SK-N-SH treated with all-trans-retinoic acid at 6 μM for 48 hours (cell line): ENCODE data around the gene NFYC.

ENCODE experiments used
- ARNTL ChIP-seq: fragments of 450-650 bp; formaldehyde crosslinking; IDR thresholded peaks from 2 replicates; pipeline ENCODE4 v1.5.0; 2020; ENCODE audit warnings: low read depth, mild to moderate bottlenecking, moderate library complexity, borderline replicate concordance
- OSR1 ChIP-seq: fragments of 250-450 bp; sonication (Bioruptor Pico); IDR thresholded peaks from 2 replicates; pipeline ENCODE4 v1.8.0; 2022; ENCODE audit warnings: moderate library complexity, mild to moderate bottlenecking, inconsistent platforms
- PPARA ChIP-seq: fragments of 250-450 bp; sonication (Bioruptor Pico); IDR thresholded peaks from 2 replicates; pipeline ENCODE4 v1.5.0; 2020; ENCODE audit warnings: mild to moderate bottlenecking, borderline replicate concordance
- RARB ChIP-seq: fragments of 250-450 bp; sonication (Bioruptor Pico); IDR thresholded peaks from 2 replicates; pipeline ENCODE4 v1.8.0; 2021; ENCODE audit warnings: mild to moderate bottlenecking, moderate library complexity
- TCF4 ChIP-seq: fragments of 250-450 bp; sonication (Bioruptor Pico); IDR thresholded peaks from 2 replicates; pipeline ENCODE4 v1.8.0; 2021; ENCODE audit warnings: mild to moderate bottlenecking, moderate library complexity, borderline replicate concordance
- ZFP3 ChIP-seq: fragments of 250-450 bp; sonication (Bioruptor Pico); IDR thresholded peaks from 2 replicates; pipeline ENCODE4 v1.5.0; 2020; ENCODE audit warnings: mild to moderate bottlenecking, moderate library complexity
- ZFP30 ChIP-seq: fragments of 450-650 bp; formaldehyde crosslinking; IDR thresholded peaks from 2 replicates; pipeline ENCODE4 v1.5.0; 2022; ENCODE audit warnings: mild to moderate bottlenecking, moderate library complexity
- TF ChIP-seq, protein P1 (sequence below): fragments of 250-450 bp; sonication (Bioruptor Pico); IDR thresholded peaks from 2 replicates; pipeline ENCODE4 v1.5.1; 2021; ENCODE audit warnings: mild to moderate bottlenecking, moderate library complexity
- TF ChIP-seq, protein P2 (sequence below): fragments of 250-450 bp; sonication (Bioruptor Pico); IDR thresholded peaks from 2 replicates; pipeline ENCODE4 v1.5.1; 2020; ENCODE audit warnings: low read depth, mild to moderate bottlenecking, moderate library complexity

DNA sequence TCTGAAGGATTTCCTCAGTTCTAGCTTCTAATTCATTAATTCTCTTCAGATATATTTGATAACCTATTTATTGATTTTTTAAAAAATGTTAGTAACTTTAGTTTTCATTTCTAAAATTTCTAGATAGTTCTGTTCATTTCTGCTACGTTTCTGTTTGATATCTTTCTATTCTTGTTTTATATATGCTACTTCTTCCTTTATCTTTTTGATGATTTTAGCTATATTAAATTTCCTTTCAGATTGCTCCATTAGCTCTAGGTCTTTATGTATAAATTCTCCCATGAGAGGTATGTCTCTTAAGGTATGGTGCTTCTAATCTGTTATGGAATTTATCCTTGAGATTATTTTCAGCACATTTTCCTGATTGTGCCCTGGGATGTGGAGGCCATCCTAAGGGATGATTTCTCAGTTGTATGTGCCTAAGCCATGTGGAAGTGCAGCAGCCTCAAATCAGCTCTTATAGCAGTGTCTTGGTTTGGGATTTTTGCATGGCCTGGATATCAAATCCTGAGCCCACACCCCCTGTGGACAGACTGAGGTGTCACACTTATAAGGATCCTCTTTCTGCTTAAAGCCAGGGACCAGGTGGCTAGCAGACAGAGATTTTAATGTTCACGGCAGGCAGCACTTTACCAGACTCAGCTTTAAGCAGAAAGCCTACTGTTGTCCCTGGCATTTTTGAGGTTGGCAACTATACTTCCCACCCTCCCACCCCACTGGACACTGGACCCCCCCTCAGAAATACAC, 85.9 kb downstream of the NFYC start:
- no peak for TF ChIP-seq PPARA (CRISPR knock-in tag)
- TF ChIP-seq ZFP30 (CRISPR knock-in tag): no peak
- TF ChIP-seq, protein P1, sequence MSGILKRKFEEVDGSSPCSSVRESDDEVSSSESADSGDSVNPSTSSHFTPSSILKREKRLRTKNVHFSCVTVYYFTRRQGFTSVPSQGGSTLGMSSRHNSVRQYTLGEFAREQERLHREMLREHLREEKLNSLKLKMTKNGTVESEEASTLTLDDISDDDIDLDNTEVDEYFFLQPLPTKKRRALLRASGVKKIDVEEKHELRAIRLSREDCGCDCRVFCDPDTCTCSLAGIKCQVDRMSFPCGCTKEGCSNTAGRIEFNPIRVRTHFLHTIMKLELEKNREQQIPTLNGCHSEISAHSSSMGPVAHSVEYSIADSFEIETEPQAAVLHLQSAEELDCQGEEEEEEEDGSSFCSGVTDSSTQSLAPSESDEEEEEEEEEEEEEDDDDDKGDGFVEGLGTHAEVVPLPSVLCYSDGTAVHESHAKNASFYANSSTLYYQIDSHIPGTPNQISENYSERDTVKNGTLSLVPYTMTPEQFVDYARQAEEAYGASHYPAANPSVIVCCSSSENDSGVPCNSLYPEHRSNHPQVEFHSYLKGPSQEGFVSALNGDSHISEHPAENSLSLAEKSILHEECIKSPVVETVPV (CRISPR knock-in tag): no peak
- TF ChIP-seq ARNTL: no peak
- no peak for TF ChIP-seq TCF4 (CRISPR knock-in tag)
- TF ChIP-seq, protein P2, sequence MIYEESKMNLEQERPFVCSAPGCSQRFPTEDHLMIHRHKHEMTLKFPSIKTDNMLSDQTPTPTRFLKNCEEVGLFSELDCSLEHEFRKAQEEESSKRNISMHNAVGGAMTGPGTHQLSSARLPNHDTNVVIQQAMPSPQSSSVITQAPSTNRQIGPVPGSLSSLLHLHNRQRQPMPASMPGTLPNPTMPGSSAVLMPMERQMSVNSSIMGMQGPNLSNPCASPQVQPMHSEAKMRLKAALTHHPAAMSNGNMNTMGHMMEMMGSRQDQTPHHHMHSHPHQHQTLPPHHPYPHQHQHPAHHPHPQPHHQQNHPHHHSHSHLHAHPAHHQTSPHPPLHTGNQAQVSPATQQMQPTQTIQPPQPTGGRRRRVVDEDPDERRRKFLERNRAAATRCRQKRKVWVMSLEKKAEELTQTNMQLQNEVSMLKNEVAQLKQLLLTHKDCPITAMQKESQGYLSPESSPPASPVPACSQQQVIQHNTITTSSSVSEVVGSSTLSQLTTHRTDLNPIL (CRISPR knock-in tag): no peak
- no peak for TF ChIP-seq RARB (CRISPR knock-in tag)
- no peak for TF ChIP-seq ZFP3 (CRISPR knock-in tag)
- TF ChIP-seq OSR1 (CRISPR knock-in tag): no peak
